Activated T-helper 1 cell treated with anti-CD3 and anti-CD28 coated beads, Interleukin-12 subunit alpha, Interleukin-12 subunit beta, Interleukin-2, Interleukin-4 antibody, amounts not matched to agents 30 ng/mL and 10 ng/mL and 1 ng/mL, durations not matched to agents 14 hours and 24 hours and 36 hours (primary cell): Measurements from ENCODE around the gene ZNF480. TPM values are rescaled to one million over a fixed set of nuclear protein-coding genes. Genes with fewer than 3 reads are reported as not detected.

Source experiments
- DNase-seq: peaks from one replicate; pipeline ENCODE4 v3.0.0; 2021; ENCODE audit warnings: low spot score
- H3K27ac Mint-ChIP-seq: one replicate; pipeline ENCODE4 v1.8.0; 2021; ENCODE audit warnings: mild to moderate bottlenecking, mixed read lengths
- H3K27me3 Mint-ChIP-seq: one replicate; pipeline ENCODE4 v1.8.0; 2022; ENCODE audit warnings: mild to moderate bottlenecking, moderate library complexity, mixed read lengths; ENCODE audit not compliant: insufficient read depth
- H3K36me3 Mint-ChIP-seq: one replicate; pipeline ENCODE4 v1.8.0; 2021; ENCODE audit warnings: low read depth, mixed read lengths
- H3K4me1 Mint-ChIP-seq: one replicate; pipeline ENCODE4 v1.8.0; 2021; ENCODE audit warnings: low read depth, mixed read lengths
- H3K4me3 Mint-ChIP-seq: one replicate; pipeline ENCODE4 v1.8.0; 2021; ENCODE audit warnings: mild to moderate bottlenecking, moderate library complexity, mixed read lengths
- H3K9me3 Mint-ChIP-seq: one replicate; pipeline ENCODE4 v1.8.0; 2021; ENCODE audit warnings: mixed read lengths
- intact Hi-C: fragments of 100-400 bp; cut with micrococcal nuclease; formaldehyde crosslinking; loops from one replicate; pipeline ENCODE4 v1.15.1; 2024
- total RNA-seq: library from RNA; stranded (reverse); gene quantifications from 2 replicates; pipeline ENCODE4 v1.2.3, GENCODE V29; 2022

The ZNF480 gene
- total RNA-seq, 1 donor from 2014 or later: 3.5 TPM

DNA sequence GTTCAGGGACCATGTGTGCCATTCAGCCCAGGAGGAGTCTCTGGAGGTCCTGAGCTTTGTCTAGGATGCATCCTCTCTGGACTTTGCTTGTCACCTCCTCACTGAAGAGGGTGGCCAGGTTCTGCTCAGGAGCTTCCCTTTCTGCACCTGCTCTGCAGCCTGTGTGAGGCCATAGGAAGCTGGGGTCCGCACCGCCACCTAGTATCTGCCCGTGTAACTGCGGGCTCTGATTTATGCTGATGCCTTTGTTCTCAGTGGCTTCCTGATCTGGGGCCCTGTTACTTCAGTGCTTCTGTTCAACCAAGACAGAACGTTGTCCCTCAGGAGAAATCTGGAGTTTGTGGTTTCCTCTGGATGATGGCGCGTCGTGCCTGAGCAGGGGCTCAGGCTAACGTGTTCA, 54.5 kb downstream of the ZNF480 start:
- Mint-ChIP-seq H3K4me3 (no peak overlapping the region), H3K9me3 (peaks cover 60% of the 10 kb centered on the region), H3K4me1 (no peaks in the 10 kb centered on the region), H3K27ac (no peak overlapping the region), H3K27me3 (no peaks in the 10 kb centered on the region), H3K36me3 (no peaks in the 10 kb centered on the region)
- DNase-seq: no peak
- intact Hi-C loops: no loop called here

- peaks cover 9% of the 10 kb centered on the region for H3K36me3 Mint-ChIP-seq
- no peak overlapping the region for H3K27ac Mint-ChIP-seq
- peaks cover 52% of the 10 kb centered on the region for H3K9me3 Mint-ChIP-seq
- DNase-seq: no peak
- intact Hi-C loops: no loop called here
- no peak overlapping the region for H3K4me3 Mint-ChIP-seq
- H3K4me1 Mint-ChIP-seq: peaks cover 6% of the 10 kb centered on the region
- H3K27me3 Mint-ChIP-seq: no peaks in the 10 kb centered on the region
Measured at GRCh38 chr19:52366414-52366824, 69.5 kb downstream of the ZNF480 start.

- Mint-ChIP-seq H3K36me3 (peaks cover 24% of the 10 kb centered on the region), H3K4me3 (peak within 1 kb of the TSS; percentile 89), H3K27ac (peak within 1 kb of the TSS; percentile 91), H3K9me3 (peaks cover 59% of the 10 kb centered on the region), H3K27me3 (no peaks in the 10 kb centered on the region), H3K4me1 (peaks cover 6% of the 10 kb centered on the region)
- intact Hi-C loops: loop anchor here (2.0 kb wide), 2 partner anchors 27 to 33 kb away; partner anchors contain the start of genes ZNF528 and ZNF610
- DNase-seq: peak; percentile 80
Measured at GRCh38 chr19:52369559-52370340, 72.8 kb downstream of the ZNF480 start, which contains the start of gene ZNF880. ZNF880 (plus strand) TSS chr19:52369923; CDS start chr19:52369966, 43 bp downstream.

GRCh38 chr19:52370341-52370710, 73.4 kb downstream of the ZNF480 start:
- Mint-ChIP-seq H3K4me1 (peaks cover 6% of the 10 kb centered on the region), H3K36me3 (peaks cover 26% of the 10 kb centered on the region), H3K27me3 (no peaks in the 10 kb centered on the region), H3K9me3 (peaks cover 60% of the 10 kb centered on the region), H3K4me3 (peak overlapping the region; percentile 89), H3K27ac (peak overlapping the region; percentile 91)
- no peak for DNase-seq
- intact Hi-C loops: no loop called here

Other genes starting within 250 kb of the ZNF480 start
- 12.5 and 15.0 TPM in 2 replicates for gene ZNF432, start 248.3 kb upstream of the ZNF480 start, total RNA-seq
- gene ZNF841, start 201.4 kb upstream of the ZNF480 start, total RNA-seq: 13.7 and 16.1 TPM in 2 replicates
- 4.1 and 6.7 TPM in 2 replicates for gene ZNF616, start 157.2 kb upstream of the ZNF480 start, total RNA-seq
- 7.8 and 10.8 TPM in 2 replicates for gene ZNF836, start 125.5 kb upstream of the ZNF480 start, total RNA-seq
- 214 and 215 TPM in 2 replicates for gene PPP2R1A, start 107.1 kb upstream of the ZNF480 start, total RNA-seq
- gene ZNF766, start 27.6 kb upstream of the ZNF480 start, total RNA-seq: 13.8 and 16.5 TPM in 2 replicates
- 0.29 and 0.36 TPM in 2 replicates for gene ZNF610, start 39.1 kb downstream of the ZNF480 start, total RNA-seq
- gene ZNF880, start 72.8 kb downstream of the ZNF480 start, total RNA-seq: 5.4 and 12.5 TPM in 2 replicates
- 6.8 and 8.0 TPM in 2 replicates for gene ZNF528, start 100.7 kb downstream of the ZNF480 start, total RNA-seq
- gene ZNF534, start 132.0 kb downstream of the ZNF480 start, total RNA-seq: not detected in 2 replicates
- 0.05 and 0.07 TPM in 2 replicates for gene ZNF578, start 156.4 kb downstream of the ZNF480 start, total RNA-seq
- 19.1 and 20.0 TPM in 2 replicates for gene ZNF808, start 230.5 kb downstream of the ZNF480 start, total RNA-seq